ENCODE data around the gene MARS1. TPM values are rescaled to one million over a fixed set of nuclear protein-coding genes. Genes with fewer than 3 reads are reported as not detected.
A peak's percentile ranks its signal among the peaks of the same experiment; 100 is the strongest.

Gene MARS1
- total RNA-seq, 2 donors from 2014 or later, result 90.3 to 195 TPM

DNA sequence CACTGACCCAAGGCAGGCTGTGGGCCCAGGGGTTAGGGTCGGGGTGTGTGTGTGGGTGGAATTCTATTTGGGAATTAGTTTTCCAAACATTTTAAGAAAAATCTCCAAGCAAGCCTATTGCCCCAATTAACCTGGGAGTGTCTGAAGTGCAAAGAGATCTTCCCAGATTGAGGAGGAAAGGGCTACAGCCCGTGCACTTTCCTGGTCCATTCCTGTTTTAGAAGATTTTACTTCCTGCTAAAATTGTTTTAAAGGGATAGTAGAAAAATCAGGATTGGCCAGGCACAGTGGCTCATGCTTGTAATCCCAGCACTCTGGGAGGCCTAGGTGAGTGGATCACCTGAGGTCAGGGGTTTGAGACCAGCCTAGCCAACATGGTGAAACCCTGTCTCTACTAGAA, 53.8 kb downstream of the MARS1 start:
- Histone ChIP-seq H3K27me3 (no peaks in the 10 kb centered on the region), H3K9ac (ENCODE audit: low read depth in 2 of 2, low read length in 2 of 2) (peak overlapping the region in 1 of 2 donors; percentile 63), H3K27ac (peak overlapping the region; percentile 49), H3K4me3 (no peak overlapping the region), H3K36me3 (no peaks in the 10 kb centered on the region), H3K4me1 (peaks cover 8% of the 10 kb centered on the region), H3K9me3 (no peaks in the 10 kb centered on the region)
- no peak for TF ChIP-seq CTCF (IDR thresholded peaks at IDR 0.05)
- DNase-seq, result peak; percentile 34
- intact Hi-C loops (cut with DNase I), result no loop called here

DNA sequence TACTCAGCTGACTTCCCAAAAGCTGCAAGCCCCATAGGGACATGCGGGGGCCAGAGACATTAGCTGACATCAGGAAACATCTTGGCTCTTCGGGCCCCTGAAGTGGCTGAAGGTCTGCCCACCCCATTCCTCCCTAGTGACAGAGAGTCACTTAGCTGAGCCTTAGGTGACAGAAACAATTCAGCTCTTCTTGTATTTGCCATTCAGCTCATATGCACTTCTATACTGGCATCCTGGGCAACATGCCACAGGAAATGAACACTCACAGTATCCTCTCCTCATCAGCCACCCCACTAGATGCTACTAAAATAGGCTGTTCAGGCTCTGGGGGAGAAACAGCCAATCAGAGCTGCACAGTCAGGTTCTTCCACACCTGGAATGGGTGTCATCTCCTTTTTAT, 55.7 kb downstream of the MARS1 start:
- TF ChIP-seq CTCF (IDR thresholded peaks at IDR 0.05), result no peak
- Histone ChIP-seq H3K9me3 (no peaks in the 10 kb centered on the region), H3K27ac (no peak overlapping the region), H3K4me1 (peaks cover 8% of the 10 kb centered on the region), H3K36me3 (no peaks in the 10 kb centered on the region), H3K27me3 (no peaks in the 10 kb centered on the region), H3K9ac (ENCODE audit: low read depth in 2 of 2, low read length in 2 of 2) (no peak overlapping the region), H3K4me3 (no peak overlapping the region)
- no peak for DNase-seq
- intact Hi-C loops (cut with DNase I), result no loop called here

DNA sequence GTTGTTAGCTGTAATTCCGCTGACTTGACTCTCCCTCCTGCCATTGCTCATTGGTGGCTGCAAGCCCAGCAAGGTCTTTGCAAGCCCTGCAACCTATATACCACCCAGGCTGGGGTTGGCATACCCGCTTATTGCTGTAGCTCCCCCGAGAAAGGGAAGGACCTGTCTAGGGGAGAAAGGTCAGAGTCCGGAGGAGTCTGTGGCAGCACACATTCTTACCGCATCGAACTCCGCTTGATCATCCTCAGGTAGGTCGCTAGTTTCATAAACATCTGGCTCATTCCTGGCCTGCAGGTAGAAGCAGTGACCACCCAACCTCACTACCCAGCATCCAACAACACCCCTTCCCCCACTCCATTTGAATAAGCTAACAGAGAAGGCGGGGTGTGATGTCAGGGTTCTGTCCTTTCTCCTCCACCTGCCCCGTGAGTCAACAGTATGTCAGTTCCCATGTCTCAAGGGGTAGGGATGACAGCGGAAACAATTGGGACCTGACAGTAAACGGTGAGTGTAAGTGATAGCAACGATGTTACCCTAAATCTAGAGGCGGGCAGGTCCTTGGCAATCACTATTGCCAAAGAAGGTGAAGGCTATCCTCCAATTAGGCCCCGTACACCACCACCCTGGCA, 58.1 kb downstream of the MARS1 start:
- Histone ChIP-seq H3K4me3 (peak overlapping the region; percentile 79), H3K9me3 (no peaks in the 10 kb centered on the region), H3K27me3 (peaks cover 5% of the 10 kb centered on the region), H3K4me1 (peaks cover 8% of the 10 kb centered on the region), H3K27ac (peak overlapping the region; percentile 71), H3K9ac (ENCODE audit: low read depth in 2 of 2, low read length in 2 of 2) (peak overlapping the region; percentile 92 to 94), H3K36me3 (no peaks in the 10 kb centered on the region)
- DNase-seq, result peak; percentile 51
- no peak for TF ChIP-seq CTCF (IDR thresholded peaks at IDR 0.05)
- intact Hi-C loops (cut with DNase I), result no loop called here

DNA sequence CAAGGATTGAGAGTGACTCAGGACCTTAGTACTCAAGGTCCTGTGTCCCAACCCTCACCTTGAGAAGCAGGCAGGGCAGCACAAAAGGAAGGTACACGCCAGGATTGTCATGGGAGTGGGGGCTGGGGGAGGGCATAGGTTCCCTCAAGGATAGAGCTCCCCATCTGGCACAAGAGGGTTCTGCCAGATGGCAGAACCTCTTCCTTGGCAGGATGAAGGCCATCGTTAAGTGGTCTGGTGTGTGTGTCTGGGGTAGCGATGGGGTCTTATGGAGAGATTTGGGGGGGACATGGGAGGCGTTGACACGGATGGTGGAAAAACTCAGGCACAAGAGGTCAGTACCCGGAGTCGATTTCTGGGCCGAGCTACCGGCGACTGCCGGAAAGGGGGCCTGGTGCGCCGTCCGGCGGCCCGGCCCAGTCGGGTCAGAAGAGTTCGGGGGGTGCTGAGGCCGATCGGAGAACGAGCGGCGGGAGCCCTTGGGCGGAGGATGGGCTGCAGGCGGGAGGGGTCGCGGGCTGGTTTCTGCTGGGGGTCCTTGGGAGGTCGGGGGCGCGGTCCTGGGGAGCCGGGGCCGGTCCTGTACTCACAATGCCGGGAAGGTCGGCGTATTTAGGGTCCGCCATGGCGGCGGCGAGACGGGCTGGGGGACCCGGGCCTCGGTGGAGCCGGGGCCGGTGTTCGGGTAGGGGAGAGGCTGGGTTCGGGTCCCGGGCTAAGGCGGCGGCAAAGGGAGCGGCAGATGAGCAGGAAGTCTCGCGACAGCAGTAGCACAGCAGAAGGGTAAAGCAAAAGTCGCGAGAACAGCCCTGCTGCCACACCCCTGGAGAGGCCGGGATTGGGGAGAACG, 58.8 kb downstream of the MARS1 start, which contains the start of gene DCTN2:
TSS of gene DCTN2 (minus strand) at position 755 of the 850 bp plus-strand sequence. CDS start at position 626, 129 bp downstream.
- peak within 1 kb of the TSS; percentile 92 to 94 for H3K9ac ChIP-seq (ENCODE audit: low read depth in 2 of 2, low read length in 2 of 2)
- peaks cover 8% of the 10 kb centered on the region for H3K4me1 ChIP-seq

More for the DNA sequence above, 58.8 kb downstream of the MARS1 start, which contains the start of gene DCTN2:
- intact Hi-C loops (cut with DNase I), result no loop called here
- H3K9me3 ChIP-seq, result no peaks in the 10 kb centered on the region
- peak; percentile 98 for DNase-seq
- no peak for TF ChIP-seq CTCF (IDR thresholded peaks at IDR 0.05)
- H3K36me3 ChIP-seq, result no peaks in the 10 kb centered on the region
- peaks cover 5% of the 10 kb centered on the region for H3K27me3 ChIP-seq
- H3K4me3 ChIP-seq, result peak within 1 kb of the TSS; percentile 79
- H3K27ac ChIP-seq, result peak within 1 kb of the TSS; percentile 71

Data from colonic mucosa (tissue), 4 donors.